Stomach (tissue), 4 donors: ENCODE results near the gene MAN1A1.

ENCODE experiments used
- POLR2A ChIP-seq, 4 donors: fragments of 450-650 bp; IDR thresholded peaks; one replicate each; pipeline ENCODE4 v1.6.1; 2016; ENCODE audit warnings: antibody characterized with exemption in 4 of 4, control low read depth in 2 of 4, mild to moderate bottlenecking in 1 of 4, moderate library complexity in 1 of 4
- TF ChIP-seq, protein P1 (sequence below), 7 experiments: fragments of 450-650 bp in 4 of 7; fragments of 200-600 bp in 3 of 7; sonication (generic) in 3 of 7; IDR thresholded peaks; one replicate each; pipeline ENCODE4 v1.5.1; 2016 to 2019; ENCODE audit warnings: antibody characterized with exemption in 7 of 7, control low read depth in 2 of 7, mild to moderate bottlenecking in 1 of 7

DNA sequence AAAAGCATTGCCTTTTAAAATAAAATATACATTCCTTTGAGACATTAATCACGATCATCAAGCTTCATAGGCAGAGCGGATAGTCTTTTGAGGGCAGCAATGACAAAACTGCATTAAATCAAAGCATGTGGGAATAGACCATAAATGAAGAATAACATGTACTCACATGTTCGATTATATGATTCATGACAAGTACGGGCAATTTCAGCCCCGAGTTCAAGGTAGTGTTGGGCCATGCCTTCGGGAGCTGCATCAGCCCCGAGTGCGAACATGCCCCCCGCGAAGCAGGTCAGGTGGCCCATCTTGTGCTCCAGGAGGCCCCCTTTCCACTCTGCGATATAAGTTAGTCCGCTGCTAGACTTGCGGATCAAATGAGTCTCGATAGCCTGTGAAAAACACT, 160.1 kb downstream of the MAN1A1 start:
- no peak for TF ChIP-seq POLR2A (IDR thresholded peaks at IDR 0.05)
- TF ChIP-seq, protein P1, sequence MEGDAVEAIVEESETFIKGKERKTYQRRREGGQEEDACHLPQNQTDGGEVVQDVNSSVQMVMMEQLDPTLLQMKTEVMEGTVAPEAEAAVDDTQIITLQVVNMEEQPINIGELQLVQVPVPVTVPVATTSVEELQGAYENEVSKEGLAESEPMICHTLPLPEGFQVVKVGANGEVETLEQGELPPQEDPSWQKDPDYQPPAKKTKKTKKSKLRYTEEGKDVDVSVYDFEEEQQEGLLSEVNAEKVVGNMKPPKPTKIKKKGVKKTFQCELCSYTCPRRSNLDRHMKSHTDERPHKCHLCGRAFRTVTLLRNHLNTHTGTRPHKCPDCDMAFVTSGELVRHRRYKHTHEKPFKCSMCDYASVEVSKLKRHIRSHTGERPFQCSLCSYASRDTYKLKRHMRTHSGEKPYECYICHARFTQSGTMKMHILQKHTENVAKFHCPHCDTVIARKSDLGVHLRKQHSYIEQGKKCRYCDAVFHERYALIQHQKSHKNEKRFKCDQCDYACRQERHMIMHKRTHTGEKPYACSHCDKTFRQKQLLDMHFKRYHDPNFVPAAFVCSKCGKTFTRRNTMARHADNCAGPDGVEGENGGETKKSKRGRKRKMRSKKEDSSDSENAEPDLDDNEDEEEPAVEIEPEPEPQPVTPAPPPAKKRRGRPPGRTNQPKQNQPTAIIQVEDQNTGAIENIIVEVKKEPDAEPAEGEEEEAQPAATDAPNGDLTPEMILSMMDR (IDR thresholded peaks at IDR 0.05), result no peak
